Measurements from ENCODE around the gene FOXK1.

FOXK1 gene

GRCh38 chr7:4745971-4746919 lies 64.2 kb downstream of the FOXK1 start:
- DNase-seq = no peak

GRCh38 chr7:4747013-4747412 lies 64.9 kb downstream of the FOXK1 start:
- no peak for DNase-seq

- no peak for DNase-seq
These were observed 65.7 kb downstream of the FOXK1 start for GRCh38 chr7:4747746-4748145.

GRCh38 chr7:4748231-4748681 lies 66.2 kb downstream of the FOXK1 start:
- DNase-seq = no peak

- no peak for DNase-seq
These were observed 67.3 kb downstream of the FOXK1 start for GRCh38 chr7:4749363-4749762.

- DNase-seq = no peak
These were observed 67.7 kb downstream of the FOXK1 start for GRCh38 chr7:4749798-4750197.

- DNase-seq = no peak
These were observed 69.4 kb downstream of the FOXK1 start for GRCh38 chr7:4751398-4751947.

- DNase-seq = no peak
These were observed 71.7 kb downstream of the FOXK1 start for GRCh38 chr7:4753598-4754432.

- DNase-seq = no peak
These were observed 72.4 kb downstream of the FOXK1 start for GRCh38 chr7:4754433-4755010.

GRCh38 chr7:4755045-4755444 lies 73.0 kb downstream of the FOXK1 start:
- DNase-seq = no peak

GRCh38 chr7:4758111-4758510 lies 76.0 kb downstream of the FOXK1 start:
- no peak for DNase-seq

GRCh38 chr7:4758791-4759190 lies 76.7 kb downstream of the FOXK1 start:
- no peak for DNase-seq

- no peak for DNase-seq
These were observed 77.1 kb downstream of the FOXK1 start for GRCh38 chr7:4759211-4759610.

- DNase-seq = no peak
These were observed 78.9 kb downstream of the FOXK1 start for GRCh38 chr7:4760952-4761351.

GRCh38 chr7:4762121-4763055 lies 80.3 kb downstream of the FOXK1 start:
- no peak for DNase-seq

GRCh38 chr7:4763091-4763793 lies 81.1 kb downstream of the FOXK1 start:
- no peak for DNase-seq

GRCh38 chr7:4763794-4764185 lies 81.7 kb downstream of the FOXK1 start:
- no peak for DNase-seq

GRCh38 chr7:4764402-4765007 lies 82.4 kb downstream of the FOXK1 start:
- no peak for DNase-seq

- DNase-seq = no peak
These were observed 83.8 kb downstream of the FOXK1 start for GRCh38 chr7:4765776-4766490.
